COLO668 (cell line): ENCODE data around the gene ZC3H13.
A peak's percentile ranks its signal among the peaks of the same experiment; 100 is the strongest.

Source experiments
- DNase-seq: peaks from one replicate; lab custom pipeline; 2025; ENCODE audit not compliant: unreplicated experiment; lab: John Stamatoyannopoulos, UW

The ZC3H13 gene, protein sequence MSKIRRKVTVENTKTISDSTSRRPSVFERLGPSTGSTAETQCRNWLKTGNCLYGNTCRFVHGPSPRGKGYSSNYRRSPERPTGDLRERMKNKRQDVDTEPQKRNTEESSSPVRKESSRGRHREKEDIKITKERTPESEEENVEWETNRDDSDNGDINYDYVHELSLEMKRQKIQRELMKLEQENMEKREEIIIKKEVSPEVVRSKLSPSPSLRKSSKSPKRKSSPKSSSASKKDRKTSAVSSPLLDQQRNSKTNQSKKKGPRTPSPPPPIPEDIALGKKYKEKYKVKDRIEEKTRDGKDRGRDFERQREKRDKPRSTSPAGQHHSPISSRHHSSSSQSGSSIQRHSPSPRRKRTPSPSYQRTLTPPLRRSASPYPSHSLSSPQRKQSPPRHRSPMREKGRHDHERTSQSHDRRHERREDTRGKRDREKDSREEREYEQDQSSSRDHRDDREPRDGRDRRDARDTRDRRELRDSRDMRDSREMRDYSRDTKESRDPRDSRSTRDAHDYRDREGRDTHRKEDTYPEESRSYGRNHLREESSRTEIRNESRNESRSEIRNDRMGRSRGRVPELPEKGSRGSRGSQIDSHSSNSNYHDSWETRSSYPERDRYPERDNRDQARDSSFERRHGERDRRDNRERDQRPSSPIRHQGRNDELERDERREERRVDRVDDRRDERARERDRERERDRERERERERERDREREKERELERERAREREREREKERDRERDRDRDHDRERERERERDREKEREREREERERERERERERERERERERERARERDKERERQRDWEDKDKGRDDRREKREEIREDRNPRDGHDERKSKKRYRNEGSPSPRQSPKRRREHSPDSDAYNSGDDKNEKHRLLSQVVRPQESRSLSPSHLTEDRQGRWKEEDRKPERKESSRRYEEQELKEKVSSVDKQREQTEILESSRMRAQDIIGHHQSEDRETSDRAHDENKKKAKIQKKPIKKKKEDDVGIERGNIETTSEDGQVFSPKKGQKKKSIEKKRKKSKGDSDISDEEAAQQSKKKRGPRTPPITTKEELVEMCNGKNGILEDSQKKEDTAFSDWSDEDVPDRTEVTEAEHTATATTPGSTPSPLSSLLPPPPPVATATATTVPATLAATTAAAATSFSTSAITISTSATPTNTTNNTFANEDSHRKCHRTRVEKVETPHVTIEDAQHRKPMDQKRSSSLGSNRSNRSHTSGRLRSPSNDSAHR (N-terminal part only)

DNA sequence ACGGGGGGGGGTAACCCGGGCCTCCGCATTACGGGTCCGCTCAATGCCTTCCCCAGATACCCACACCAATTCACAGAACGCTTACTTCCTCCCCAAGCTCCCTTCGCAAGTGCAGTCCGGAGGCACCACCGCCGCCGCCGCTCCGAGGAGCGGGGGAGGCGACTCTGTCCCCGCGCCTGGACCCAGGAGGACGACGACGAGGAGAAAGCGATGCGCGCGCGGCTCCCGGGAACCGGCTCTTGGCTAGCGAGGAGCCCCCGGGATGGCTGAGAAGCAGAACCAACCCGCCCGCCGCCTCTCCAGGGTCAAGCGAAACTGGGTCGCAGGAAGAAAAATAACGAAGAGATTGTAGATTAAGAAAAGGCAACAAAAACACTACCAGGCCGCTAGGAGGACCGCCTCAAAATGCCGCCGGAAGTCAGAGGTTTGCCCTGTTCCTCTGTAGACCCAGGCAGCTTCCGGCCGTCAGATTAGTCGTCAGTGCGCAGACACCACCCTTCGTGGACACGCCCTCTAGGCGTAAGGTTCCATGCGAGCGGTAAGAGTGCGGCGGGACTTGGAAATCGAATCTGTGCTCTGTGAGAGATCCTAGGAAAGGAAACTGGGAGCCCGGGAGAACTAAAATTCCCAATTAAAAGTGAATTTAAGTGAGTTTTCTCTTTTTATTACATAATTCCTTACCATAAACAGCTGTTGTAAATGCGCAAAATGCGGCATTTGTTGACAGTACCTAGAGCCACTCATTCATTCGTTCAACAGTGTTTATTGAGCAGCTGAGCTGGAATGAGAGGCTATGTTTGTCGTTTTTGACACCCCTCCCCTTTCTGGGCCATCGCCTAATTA, at the start of gene ZC3H13:
TSS of gene ZC3H13 (minus strand) at position 428 of the 843 bp plus-strand sequence. CDS start 7,239 bp downstream, outside the sequence.
- peak; percentile 99 for DNase-seq

DNA sequence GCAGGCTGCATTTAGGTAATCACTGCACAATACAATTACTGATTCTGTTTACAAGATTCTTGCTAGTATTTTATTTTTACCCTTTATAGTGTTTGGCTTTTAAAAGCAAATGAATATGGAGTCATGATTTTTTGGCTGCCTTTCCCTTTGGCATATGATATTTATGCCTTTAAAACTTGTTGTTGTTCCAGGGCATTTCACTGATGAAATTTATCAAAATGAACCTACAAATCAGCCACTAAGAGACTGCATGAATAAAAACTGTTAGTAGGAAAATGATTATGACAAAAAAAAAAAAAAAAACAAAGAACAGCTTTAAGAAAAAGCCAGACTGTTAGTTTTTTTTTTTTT, 49.7 kb upstream of the ZC3H13 start:
- DNase-seq: no peak

DNA sequence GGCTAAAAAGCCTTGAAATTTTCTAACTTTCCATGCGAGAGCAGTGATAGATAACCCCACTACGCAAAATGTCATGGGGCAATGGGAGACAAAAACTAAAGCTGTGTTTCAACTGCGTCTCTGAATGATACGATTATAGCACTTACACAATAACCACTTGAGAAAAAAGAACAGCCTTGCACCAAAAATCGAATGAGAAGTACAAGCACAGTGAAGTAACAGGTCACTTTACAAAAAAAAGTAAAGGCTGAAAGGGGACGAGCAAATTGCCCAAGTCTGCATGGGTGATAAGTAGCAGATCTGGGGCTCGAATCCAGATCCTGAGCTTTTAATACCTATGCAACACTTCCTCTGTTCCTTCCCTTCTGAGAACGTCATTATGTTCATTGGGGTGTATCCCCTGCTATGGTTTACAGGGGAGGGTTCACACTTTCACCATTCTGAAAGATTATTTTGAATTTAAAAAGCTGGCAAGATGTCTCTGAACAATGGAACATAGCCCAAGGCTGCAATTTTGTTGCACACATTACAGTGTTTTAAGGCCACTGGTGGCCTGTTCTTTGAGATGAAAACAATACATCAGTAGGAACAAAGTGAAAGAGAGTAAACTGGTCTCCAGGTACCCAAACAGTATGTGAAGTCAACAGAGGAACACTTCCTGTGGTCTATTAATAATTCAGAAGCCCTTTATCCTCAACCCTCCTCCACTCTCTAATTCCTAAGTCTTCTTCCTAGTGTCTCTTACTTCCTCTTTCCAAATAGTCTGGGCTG, 49.1 kb upstream of the ZC3H13 start:
- peak; percentile 46 for DNase-seq

- DNase-seq: no peak
Observed at GRCh38 chr13:46101002-46101401, 48.5 kb upstream of the ZC3H13 start.

DNA sequence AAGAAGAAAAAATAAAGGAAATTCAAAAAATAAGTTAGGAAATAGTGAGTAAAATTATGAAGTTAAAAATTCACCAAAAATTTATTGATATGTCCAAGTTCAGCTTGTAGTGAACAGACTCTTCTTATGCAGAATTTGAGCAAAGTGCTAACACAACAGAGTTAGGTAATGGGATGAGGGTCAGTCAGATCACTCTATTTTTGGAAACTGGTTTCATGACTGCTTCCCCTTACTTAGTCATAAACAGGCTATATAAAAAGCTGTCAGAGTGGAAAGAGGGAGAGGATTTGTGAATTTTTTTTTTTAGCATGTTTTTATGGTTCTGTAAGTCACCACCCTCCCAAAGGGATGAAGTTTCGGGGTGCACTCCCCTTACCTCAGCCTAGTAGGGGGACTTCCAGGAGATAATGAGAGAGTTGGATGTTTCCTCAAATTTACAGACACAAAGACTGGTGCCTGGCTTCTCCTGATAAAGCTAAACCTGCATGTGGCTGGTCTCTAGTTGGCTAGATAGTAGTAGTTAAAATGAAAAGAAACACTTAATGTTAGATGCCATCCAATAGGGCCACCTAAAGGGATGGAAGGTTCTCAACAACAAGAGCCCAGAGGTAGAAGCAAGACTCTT, 47.8 kb upstream of the ZC3H13 start:
- DNase-seq: no peak

DNA sequence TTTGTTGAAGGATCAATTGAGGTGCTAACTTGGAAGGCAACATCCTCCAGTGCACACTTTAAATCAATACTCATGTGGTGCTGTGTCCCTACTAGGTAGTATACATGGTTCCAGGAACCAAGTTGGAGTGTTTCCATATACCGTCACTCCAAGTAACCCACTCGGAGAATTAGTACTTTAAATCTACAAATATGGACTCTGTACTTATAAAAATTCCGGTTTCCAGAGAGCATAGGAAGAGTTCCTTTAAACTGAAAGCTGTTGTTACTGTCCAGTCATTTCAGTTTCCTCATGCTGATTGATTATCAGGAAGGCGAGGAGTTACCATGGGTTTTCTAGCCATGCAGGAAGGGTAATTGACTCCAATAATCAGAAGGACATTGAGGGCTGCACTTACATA, 45.1 kb upstream of the ZC3H13 start:
- DNase-seq: no peak

DNA sequence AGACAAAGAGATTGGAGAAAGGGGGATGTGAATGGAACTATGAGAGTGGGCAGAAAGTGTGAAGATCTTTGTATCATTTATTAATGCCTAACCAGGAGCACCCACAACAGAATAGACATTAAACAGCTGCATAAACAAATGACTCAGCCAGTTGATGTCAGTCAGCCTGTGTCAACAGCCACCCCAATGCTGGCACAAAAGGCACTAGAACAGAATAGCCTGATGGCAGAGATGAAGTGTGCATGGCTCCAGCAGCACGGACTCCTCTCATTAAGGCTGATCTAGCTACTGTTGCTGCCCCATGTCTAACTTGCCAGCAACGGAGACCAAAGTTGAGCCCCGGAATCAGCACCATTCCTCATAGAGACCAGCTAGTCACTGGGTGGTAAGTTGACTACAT, 44.5 kb upstream of the ZC3H13 start:
- peak; percentile 94 for DNase-seq

DNA sequence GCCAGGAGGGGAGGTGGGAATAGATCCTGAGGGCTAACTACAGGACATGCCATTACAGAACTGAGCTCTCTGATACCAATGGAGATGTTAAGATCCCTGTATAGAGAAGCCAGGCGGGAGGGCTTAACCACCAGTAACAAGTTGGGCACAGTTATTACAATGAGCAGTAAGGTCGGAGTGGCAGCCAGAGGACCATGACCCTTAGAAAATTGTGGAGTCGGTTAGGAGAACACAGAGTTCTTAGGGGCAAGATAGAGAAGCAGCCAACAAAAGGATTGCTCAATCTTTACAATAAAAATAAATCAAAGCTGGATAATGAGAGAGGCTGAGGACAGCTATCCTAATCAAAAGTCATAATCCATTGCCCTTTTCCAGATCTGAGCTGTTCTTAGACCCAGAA, 41.9 kb upstream of the ZC3H13 start:
- DNase-seq: no peak

DNA sequence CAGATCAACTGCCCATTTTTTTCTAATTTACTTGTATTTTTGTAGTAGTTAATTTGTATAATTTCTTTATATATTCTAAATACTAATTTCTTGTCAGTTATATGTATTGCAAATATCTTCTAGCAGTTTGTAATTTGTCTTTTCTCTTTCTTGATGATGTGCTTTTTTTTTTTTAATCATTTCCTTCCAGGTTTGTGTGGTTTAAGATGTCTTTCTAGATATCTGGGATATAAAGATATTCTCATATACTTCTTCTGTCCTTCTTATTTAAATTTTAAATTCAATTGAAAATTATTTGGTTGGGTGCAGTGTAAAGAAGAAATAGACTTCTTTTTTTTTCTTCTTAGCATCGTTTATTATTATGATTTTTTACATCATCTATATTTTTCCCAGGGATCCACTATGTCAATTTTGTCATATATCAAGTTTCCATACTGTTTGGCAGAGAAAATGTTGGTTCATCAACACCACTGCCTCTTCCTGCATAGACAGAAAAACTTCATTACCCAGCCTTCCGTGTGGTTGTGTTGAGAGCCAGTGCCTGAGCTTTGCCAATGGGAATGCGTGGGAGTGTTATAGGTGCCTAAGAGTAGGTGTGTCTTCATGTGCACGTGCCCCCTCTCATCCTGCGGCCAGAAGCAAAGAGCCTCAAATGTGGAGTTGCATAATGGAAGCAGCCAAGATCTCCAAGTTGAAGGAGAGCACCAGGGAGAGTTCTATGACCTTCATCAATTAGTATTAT, 36.4 kb upstream of the ZC3H13 start:
- no peak for DNase-seq

GRCh38 chr13:46087481-46087880, 34.9 kb upstream of the ZC3H13 start:
- no peak for DNase-seq

GRCh38 chr13:46086985-46087384, 34.4 kb upstream of the ZC3H13 start:
- no peak for DNase-seq

- no peak for DNase-seq
Observed at GRCh38 chr13:46086421-46086922, 33.9 kb upstream of the ZC3H13 start.

DNA sequence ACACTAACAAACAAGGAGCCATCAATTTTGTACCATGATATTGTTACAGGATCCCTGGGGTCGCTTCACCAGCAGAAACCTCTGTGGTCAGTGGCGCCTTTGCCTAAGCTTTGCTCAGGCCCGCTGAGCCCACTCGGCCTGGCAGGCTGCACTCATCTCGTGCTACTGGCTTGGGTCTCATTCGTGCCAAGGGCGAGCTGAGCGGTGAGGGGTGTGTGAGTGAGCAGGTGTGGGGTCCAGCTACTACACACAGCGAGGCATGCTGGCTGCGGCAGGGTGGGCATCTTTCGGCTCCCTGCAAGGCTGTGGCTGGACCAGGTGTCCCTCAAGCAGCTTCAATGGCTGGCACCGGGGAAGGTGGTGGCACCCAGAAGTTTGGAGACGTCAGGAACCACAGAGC, 33.2 kb upstream of the ZC3H13 start:
- DNase-seq: no peak

DNA sequence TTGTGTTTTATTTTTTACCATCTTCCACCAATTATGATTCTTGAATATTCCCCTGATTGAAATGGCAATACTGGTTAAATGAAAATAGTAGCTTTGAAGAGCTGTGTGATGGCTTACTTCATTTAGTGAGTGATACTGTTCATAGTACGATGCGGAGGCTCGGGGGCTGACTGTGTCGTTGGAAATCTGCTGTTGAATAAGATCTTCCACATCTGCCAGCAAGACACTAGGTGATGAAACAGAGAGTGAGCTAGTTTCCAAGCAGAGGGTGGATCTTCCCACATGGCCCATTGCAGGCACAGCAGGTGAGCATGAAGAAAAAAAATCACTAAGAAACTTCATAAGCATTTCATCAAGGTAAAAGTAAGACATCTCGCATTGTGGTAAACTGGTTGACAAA, 29.8 kb upstream of the ZC3H13 start:
- no peak for DNase-seq

DNA sequence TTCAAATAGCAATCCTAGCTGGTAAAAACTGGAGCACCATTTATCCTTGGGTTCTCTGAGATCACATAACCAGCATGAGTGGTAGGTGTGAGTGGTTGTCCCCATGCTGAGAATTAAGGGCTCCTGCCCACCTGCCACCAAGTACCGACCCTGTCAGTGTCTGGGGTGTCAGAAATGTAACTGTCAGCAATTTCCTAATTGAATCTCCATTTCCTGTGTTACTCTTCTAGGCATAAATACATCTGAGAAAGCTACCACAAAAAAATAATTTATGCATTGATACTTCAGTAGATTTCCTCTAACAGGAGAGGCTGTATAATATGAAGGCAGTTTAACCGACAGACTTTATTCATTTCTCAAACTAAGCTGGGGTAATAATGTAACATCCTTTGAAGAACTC, 27.2 kb upstream of the ZC3H13 start:
- DNase-seq: no peak

DNA sequence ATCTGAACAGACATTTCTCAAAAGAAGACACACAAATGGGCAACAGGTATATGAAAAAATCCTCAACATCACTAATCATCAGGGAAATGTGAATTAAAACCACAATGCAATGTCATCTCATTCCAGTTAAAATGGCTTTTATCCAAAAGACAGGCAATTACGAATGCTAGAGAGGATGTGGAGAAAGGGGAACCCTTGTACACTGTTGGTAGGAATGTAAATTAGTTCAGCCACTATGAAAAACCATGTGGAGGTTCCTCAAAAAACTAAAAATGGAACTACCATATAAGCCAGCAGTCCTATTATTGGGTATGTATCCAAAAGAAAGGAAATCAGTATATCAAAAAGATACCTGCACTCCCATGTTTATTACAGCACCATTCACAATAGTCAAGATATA, 24.7 kb upstream of the ZC3H13 start:
- no peak for DNase-seq

- no peak for DNase-seq
Observed at GRCh38 chr13:46076827-46077226, 24.3 kb upstream of the ZC3H13 start.

GRCh38 chr13:46075811-46076210, 23.3 kb upstream of the ZC3H13 start:
- DNase-seq: no peak
